HepG2 (cell line): Measurements from ENCODE around the gene SEC24A. TPM values are rescaled to one million over a fixed set of nuclear protein-coding genes. Genes with fewer than 3 reads are reported as not detected.
A peak's percentile ranks its signal among the peaks of the same experiment; 100 is the strongest.

Source experiments
- ASH2L ChIP-seq: fragments of 300-600, 200-600 bp; sonication (generic); IDR thresholded peaks from 2 replicates; pipeline ENCODE4 v1.7.0; 2017; ENCODE audit warnings: low read depth, mild to moderate bottlenecking, moderate library complexity, mixed read lengths, low read length; ENCODE audit not compliant: insufficient read length
- ATF5 ChIP-seq: sonication (generic); formaldehyde crosslinking; IDR thresholded peaks from 2 replicates; pipeline ENCODE4 v1.4.0; 2020; ENCODE audit warnings: mild to moderate bottlenecking, low read depth, missing genetic modification reagents
- ETV6 ChIP-seq: sonication (generic); formaldehyde crosslinking; conservative IDR thresholded peaks from 2 replicates; pipeline ENCODE4 v1.4.0; 2020; ENCODE audit warnings: missing genetic modification reagents
- HIVEP1 ChIP-seq: sonication (generic); formaldehyde crosslinking; IDR thresholded peaks from 2 replicates; pipeline ENCODE4 v1.4.0; 2020; ENCODE audit warnings: mild to moderate bottlenecking, missing genetic modification reagents
- LRRFIP1 ChIP-seq: sonication (generic); formaldehyde crosslinking; conservative IDR thresholded peaks from 2 replicates; pipeline ENCODE4 v1.4.0; 2020; ENCODE audit warnings: missing genetic modification reagents
- NBN ChIP-seq: fragments of 450-650 bp; conservative IDR thresholded peaks from 2 replicates; pipeline ENCODE4 v1.6.1; 2017
- NCOA5 ChIP-seq: sonication (generic); formaldehyde crosslinking; IDR thresholded peaks from 2 replicates; pipeline ENCODE4 v1.4.0; 2020; ENCODE audit warnings: missing genetic modification reagents
- NFIB ChIP-seq: sonication (generic); formaldehyde crosslinking; IDR thresholded peaks from 2 replicates; pipeline ENCODE4 v1.9.0; 2021; ENCODE audit warnings: missing genetic modification reagents, mild to moderate bottlenecking, borderline replicate concordance
- PAF1 ChIP-seq: IDR thresholded peaks from 2 replicates; pipeline ENCODE4 v1.6.1; 2016; ENCODE audit warnings: missing genetic modification reagents, missing compliant biosample characterization
- PLSCR1 ChIP-seq: sonication (generic); formaldehyde crosslinking; IDR thresholded peaks from 2 replicates; pipeline ENCODE4 v1.5.0; 2020; ENCODE audit warnings: missing genetic modification reagents, mild to moderate bottlenecking, borderline replicate concordance
- SP140L ChIP-seq: sonication (generic); formaldehyde crosslinking; IDR thresholded peaks from 2 replicates; pipeline ENCODE4 v1.4.0; 2020; ENCODE audit warnings: missing genetic modification reagents, borderline replicate concordance
- SYNCRIP ChIP-seq: fragments of 200-400 bp; formaldehyde crosslinking; IDR thresholded peaks from 2 replicates; pipeline ENCODE4 v1.6.1; 2018; ENCODE audit warnings: mild to moderate bottlenecking, low read depth, low read length; ENCODE audit not compliant: insufficient read depth
- ZBTB39 ChIP-seq: sonication (generic); formaldehyde crosslinking; IDR thresholded peaks from 2 replicates; pipeline ENCODE4 v1.5.0; 2020; ENCODE audit warnings: missing genetic modification reagents
- ZNF136 ChIP-seq: sonication (generic); formaldehyde crosslinking; IDR thresholded peaks from 2 replicates; pipeline ENCODE4 v1.8.1; 2022; ENCODE audit warnings: low read depth, mild to moderate bottlenecking, moderate library complexity, missing genetic modification reagents
- ZNF253 ChIP-seq: sonication (generic); formaldehyde crosslinking; IDR thresholded peaks from 2 replicates; pipeline ENCODE4 v1.8.0; 2022; ENCODE audit warnings: mild to moderate bottlenecking, missing genetic modification reagents, borderline replicate concordance
- ZNF292 ChIP-seq: sonication (generic); formaldehyde crosslinking; IDR thresholded peaks from 2 replicates; pipeline ENCODE4 v1.8.1; 2022; ENCODE audit warnings: mild to moderate bottlenecking, low read depth, missing genetic modification reagents, borderline replicate concordance
- ZNF33B ChIP-seq: sonication (generic); formaldehyde crosslinking; IDR thresholded peaks from 2 replicates; pipeline ENCODE4 v1.5.1; 2020; ENCODE audit warnings: mild to moderate bottlenecking, missing genetic modification reagents
- ZNF414 ChIP-seq: sonication (generic); formaldehyde crosslinking; IDR thresholded peaks from 2 replicates; pipeline ENCODE4 v1.5.0; 2020; ENCODE audit warnings: missing genetic modification reagents
- ZNF713 ChIP-seq: sonication (generic); formaldehyde crosslinking; IDR thresholded peaks from 2 replicates; pipeline ENCODE4 v1.4.0; 2020; ENCODE audit warnings: mild to moderate bottlenecking, missing genetic modification reagents
- ZNF720 ChIP-seq: sonication (generic); formaldehyde crosslinking; IDR thresholded peaks from 2 replicates; pipeline ENCODE4 v1.4.0; 2020; ENCODE audit warnings: missing genetic modification reagents
- polyA plus RNA-seq, 8 experiments: library from polyadenylated mRNA; depleted of rRNA in 3 of 8; stranded (reverse) in 7 of 8; unstranded in 1 of 8; fragments of >200 nt; fragmentation: Illumina TruSeq in 4 of 8; extraction: Trizol in 4 of 8; gene quantifications; 2 replicates each; pipeline versions ENCODE4 v1.2.1 to v1.2.3, GENCODE V29; 2011 to 2016; ENCODE audit warnings: low read depth in 4 of 8, missing spikeins in 1 of 8, mixed read lengths in 1 of 8; ENCODE audit not compliant: insufficient read depth in 1 of 8
- total RNA-seq, 5 experiments: library from RNA; depleted of rRNA; stranded (reverse); fragments of >200 nt; fragmentation: Illumina TruSeq; extraction: Trizol; gene quantifications; 2 replicates each; pipeline ENCODE4 v1.2.3, GENCODE V29; 2016; ENCODE audit warnings: low read depth in 1 of 5

SEC24A gene
- total and polyA plus RNA-seq, 2 of the 13 experiments (the other 11 are each of a cell fraction or from before 2014, with no cell fraction given) = 30.5 to 56.8 TPM

GRCh38 chr5:134758504-134759341, 110.1 kb downstream of the SEC24A start, which contains the start of gene DDX46 (continued):
- TF ChIP-seq ZBTB39 (CRISPR knock-in tag) = 0 out of 2 replicates have a peak, but pooled peaks have one; percentile 53
- TF ChIP-seq ZNF720 = no peak
- TF ChIP-seq ZNF414 = no peak
- peak; percentile 75; the same call in 1 of the 2 replicates for TF ChIP-seq HIVEP1 (CRISPR knock-in tag)
- no peak for TF ChIP-seq NFIB (CRISPR knock-in tag)
- 0 out of 2 replicates have a peak, but pooled peaks have one; percentile 25 for TF ChIP-seq SP140L (CRISPR knock-in tag)
- TF ChIP-seq SYNCRIP = no peak
- TF ChIP-seq ASH2L = peak; percentile 94
- peak; percentile 47; the same call in 1 of the 2 replicates for TF ChIP-seq ZNF713 (CRISPR knock-in tag)
- no peak for TF ChIP-seq NCOA5 (CRISPR knock-in tag)
- TF ChIP-seq ZNF292 = peak; percentile 91
- peak; percentile 81 for TF ChIP-seq ETV6
- TF ChIP-seq ZNF136 (CRISPR knock-in tag) = 0 out of 2 replicates have a peak, but pooled peaks have one; percentile 68
- no peak for TF ChIP-seq LRRFIP1 (CRISPR knock-in tag)
- TF ChIP-seq NBN = no peak
- TF ChIP-seq ATF5 = peak; percentile 52; the same call in 1 of the 2 replicates
- TF ChIP-seq PAF1 (CRISPR knock-in tag) = no peak
- TF ChIP-seq ZNF33B (CRISPR knock-in tag) = 0 out of 2 replicates have a peak, but pooled peaks have one; percentile 72
- TF ChIP-seq ZNF253 (CRISPR knock-in tag) = 0 out of 2 replicates have a peak, but pooled peaks have one; percentile 12
- TF ChIP-seq PLSCR1 = no peak
